HCT116 (cell line): ENCODE data around the gene WDR89. TPM values are rescaled to one million over a fixed set of nuclear protein-coding genes. Genes with fewer than 3 reads are reported as not detected.
"Not testable (repeated sequence)": the region's sequence is repeated elsewhere in the genome, so short reads cannot be mapped to it uniquely, and the experiment has no call there.

Experiments used
- ATAC-seq: fragments of 200-7000 bp; cut with Tn5 transposase; 2 replicates; pipeline ENCODE4 v1.9.1; 2020; ENCODE audit warnings: mild to moderate bottlenecking, moderate library complexity
- BruUV-seq: library from RNA; stranded (reverse); fragments of 400-500 nt; replicated peaks from 2 replicates; lab custom pipeline; 2021; lab: Mats Ljungman, UMichigan
- CTCF ChIA-PET: fragments of 300-600 bp; sonication (Branson Sonifier 250); formaldehyde crosslinking; loops from one replicate; lab custom pipeline; 2021; ENCODE audit warnings: antibody characterized with exemption; lab: Charles Lee
- POLR2A ChIA-PET: fragments of 300-600, 350-600 bp; sonication (Branson Sonifier 250); formaldehyde crosslinking; loops from one replicate; lab custom pipeline; 2021; ENCODE audit warnings: antibody characterized with exemption; lab: Charles Lee
- RAD21 ChIA-PET, 2 experiments: fragments of 300-600 bp; sonication (Branson Sonifier 250); formaldehyde crosslinking; loops; one replicate each; lab custom pipeline; 2023; ENCODE audit warnings: low total read pairs in 2 of 2; ENCODE audit not compliant: uncharacterized antibody in 2 of 2, unreplicated experiment in 2 of 2, low non-redundant PET in 1 of 2; lab: Charles Lee
- DNase-seq: peaks from one replicate; pipeline ENCODE4 v3.0.0-alpha.2; 2010; ENCODE audit warnings: low read depth, low spot score
- H2AFZ ChIP-seq: fragments of 200-600 bp; shearing (Covaris generic), sonication (generic); 2 replicates; pipeline ENCODE4 v1.6.1; 2017; ENCODE audit warnings: low read depth, mixed run types, mixed read lengths, antibody characterized with exemption, low read length; ENCODE audit not compliant: poor library complexity, severe bottlenecking
- H3K27ac ChIP-seq: 2 replicates; pipeline ENCODE4 v1.5.1; 2012; ENCODE audit warnings: low read depth, low read length
- H3K27me3 ChIP-seq: fragments of 200-600 bp; sonication (generic); 2 replicates; pipeline ENCODE4 v1.6.1; 2016; ENCODE audit warnings: mixed run types, low read length, mixed read lengths; ENCODE audit not compliant: insufficient read depth
- H3K36me3 ChIP-seq, 2 experiments: fragments of 200-500 bp in 1 of 2; fragments of 200-600 bp in 1 of 2; sonication (Bioruptor generic) in 1 of 2; sonication (generic) in 1 of 2; 2 replicates each; pipeline versions ENCODE4 v1.5.1 to v1.6.1; 2014 to 2016; ENCODE audit warnings: low read length in 2 of 2, inconsistent platforms in 1 of 2, mixed read lengths in 1 of 2, mixed run types in 1 of 2; ENCODE audit not compliant: insufficient read depth in 2 of 2, control insufficient read depth in 1 of 2
- H3K4me1 ChIP-seq, 2 experiments: fragments of 200-600 bp in 1 of 2; sonication (generic) in 1 of 2; 2 replicates each; pipeline versions ENCODE4 v1.5.1 to v1.6.1; 2012 to 2017; ENCODE audit warnings: low read length in 2 of 2, inconsistent platforms in 1 of 2, mild to moderate bottlenecking in 1 of 2, mixed read lengths in 1 of 2, mixed run types in 1 of 2, moderate library complexity in 1 of 2; ENCODE audit not compliant: insufficient read depth in 2 of 2, control insufficient read depth in 1 of 2
- H3K4me2 ChIP-seq: fragments of 200-600 bp; sonication (generic); 2 replicates; pipeline ENCODE4 v1.6.1; 2017; ENCODE audit warnings: mixed run types, low read length, mixed read lengths
- H3K4me3 ChIP-seq, 2 experiments: fragments of 200-600 bp in 1 of 2; sonication (generic) in 1 of 2; replicated peaks in 1 of 2; 2 replicates each; pipeline ENCODE4 v1.5.1; 2011 to 2016; ENCODE audit warnings: low read length in 2 of 2, control low read depth in 1 of 2, low read depth in 1 of 2, mild to moderate bottlenecking in 1 of 2, mixed read lengths in 1 of 2, mixed run types in 1 of 2
- H3K79me2 ChIP-seq: fragments of 200-600 bp; sonication (generic); 2 replicates; pipeline ENCODE4 v1.6.1; 2017; ENCODE audit warnings: mild to moderate bottlenecking, mixed run types, low read length, moderate library complexity, mixed read lengths; ENCODE audit not compliant: insufficient read depth
- H3K9ac ChIP-seq: fragments of 200-600 bp; sonication (generic); 2 replicates; pipeline ENCODE4 v1.6.1; 2016; ENCODE audit warnings: low read length, mixed read lengths
- H3K9me2 ChIP-seq: fragments of 200-600 bp; sonication (generic), shearing (Covaris generic); 2 replicates; pipeline ENCODE4 v1.6.1; 2017; ENCODE audit warnings: mixed run types, mild to moderate bottlenecking, moderate library complexity; ENCODE audit not compliant: insufficient read depth
- H3K9me3 ChIP-seq, 2 experiments: fragments of 200-500 bp in 1 of 2; fragments of 200-600 bp in 1 of 2; sonication (Bioruptor generic) in 1 of 2; sonication (generic) in 1 of 2; 2 replicates each; pipeline ENCODE4 v1.6.1; 2014 to 2017; ENCODE audit warnings: low read length in 2 of 2, mixed read lengths in 2 of 2, inconsistent platforms in 1 of 2, low read depth in 1 of 2, mild to moderate bottlenecking in 1 of 2, mixed run types in 1 of 2, moderate library complexity in 1 of 2; ENCODE audit not compliant: control insufficient read depth in 1 of 2, insufficient read depth in 1 of 2
- H4K20me1 ChIP-seq: fragments of 200-600 bp; sonication (generic), shearing (Covaris generic); 2 replicates; pipeline ENCODE4 v1.6.1; 2017; ENCODE audit warnings: mixed run types, mild to moderate bottlenecking, moderate library complexity; ENCODE audit not compliant: insufficient read depth
- ELF1 ChIP-seq: IDR thresholded peaks from 2 replicates; pipeline ENCODE4 v1.6.1; 2012; ENCODE audit warnings: low read depth, borderline replicate concordance
- ZFX ChIP-seq: fragments of 450-650 bp; IDR thresholded peaks from 2 replicates; pipeline ENCODE4 v1.6.1; 2017
- intact Hi-C: fragments of 100-400 bp; cut with micrococcal nuclease; formaldehyde crosslinking; loops from 2 replicates; pipeline ENCODE4 v1.10.0; 2022
- total RNA-seq: library from RNA; stranded (reverse); gene quantifications from one replicate; pipeline ENCODE4 v1.2.1, GENCODE V29; 2021; ENCODE audit not compliant: unreplicated experiment
- TF ChIP-seq, protein P1 (sequence below): IDR thresholded peaks from 2 replicates; pipeline ENCODE4 v1.6.1; 2012

The WDR89 gene
- total RNA-seq, 1 experiment from 2014 or later = 22.8 TPM

DNA sequence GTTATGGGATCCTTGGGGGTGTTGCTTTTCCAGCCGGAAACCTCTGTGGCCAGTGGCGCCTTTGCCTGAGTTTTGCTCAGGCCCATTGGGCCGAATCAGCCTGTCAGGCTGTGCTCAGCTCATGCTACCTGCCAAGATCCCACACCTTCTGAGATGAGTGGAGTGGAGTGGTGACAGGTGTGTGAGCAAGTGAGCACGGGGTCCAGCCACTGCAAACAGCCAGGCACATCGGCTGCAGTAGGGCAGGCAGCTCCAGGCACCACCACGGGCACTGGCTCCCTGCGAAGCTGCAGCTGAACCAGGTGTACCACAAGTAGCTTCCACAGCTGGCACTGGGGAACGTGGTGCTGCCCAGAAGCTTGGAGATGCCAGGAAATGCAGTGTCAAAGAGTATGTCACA lies 21.1 kb upstream of the WDR89 start:
- Histone ChIP-seq H3K4me2 (no peak overlapping the region), H3K27ac (no peak overlapping the region), H3K4me3 (no peak overlapping the region), H4K20me1 (no peaks in the 10 kb centered on the region), H3K9me3 (no peaks in the 10 kb centered on the region), H3K79me2 (no peaks in the 10 kb centered on the region), H3K9ac (no peak overlapping the region), H3K36me3 (no peaks in the 10 kb centered on the region), H3K4me1 (peaks cover 6 to 7% of the 10 kb centered on the region in 2 experiments; a peak in 3 of 4 replicates), H3K9me2 (no peaks in the 10 kb centered on the region), H3K27me3 (no peaks in the 10 kb centered on the region), H2AFZ (no peak overlapping the region)
- CTCF ChIA-PET = no interaction called here
- ATAC-seq (no peak), DNase-seq (no peak)
- RAD21 ChIA-PET = no interaction called here
- TF ChIP-seq ZFX = no peak
- TF ChIP-seq ELF1 = no peak
- TF ChIP-seq, protein P1, sequence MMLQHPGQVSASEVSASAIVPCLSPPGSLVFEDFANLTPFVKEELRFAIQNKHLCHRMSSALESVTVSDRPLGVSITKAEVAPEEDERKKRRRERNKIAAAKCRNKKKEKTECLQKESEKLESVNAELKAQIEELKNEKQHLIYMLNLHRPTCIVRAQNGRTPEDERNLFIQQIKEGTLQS = no peak
- BruUV-seq = no TSS peak
- POLR2A ChIA-PET = no interaction called here
- intact Hi-C loops = no loop called here

DNA sequence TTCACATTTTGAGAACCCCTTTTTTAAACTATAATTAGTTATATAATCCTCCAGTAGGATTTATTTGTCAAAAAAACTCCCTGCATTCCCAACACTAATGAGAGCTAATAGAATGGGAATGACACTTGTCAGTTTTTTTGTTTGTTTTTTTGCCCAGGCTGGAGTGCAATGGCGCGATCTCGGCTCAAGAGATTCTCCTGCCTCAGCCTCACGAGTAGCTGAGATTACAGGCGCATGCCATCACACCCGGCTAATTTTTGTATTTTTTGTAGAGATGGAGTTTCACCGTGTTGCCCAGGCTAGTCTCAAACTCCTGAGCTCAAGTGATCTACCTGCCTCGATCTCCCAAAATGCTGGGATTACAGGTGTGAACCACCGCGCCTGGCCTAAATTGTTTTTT lies 20.2 kb upstream of the WDR89 start:
- BruUV-seq, H3K4me2 ChIP-seq, H3K36me3 ChIP-seq, H3K9me2 ChIP-seq, H3K4me3 ChIP-seq, H3K4me1 ChIP-seq, H3K9ac ChIP-seq, H3K27ac ChIP-seq, H3K9me3 ChIP-seq, H4K20me1 ChIP-seq, intact Hi-C loops, H3K27me3 ChIP-seq, ATAC-seq, H3K79me2 ChIP-seq, CTCF ChIA-PET, DNase-seq, RAD21 ChIA-PET, H2AFZ ChIP-seq, POLR2A ChIA-PET: not testable (repeated sequence)
